Epithelial cell of esophagus (primary cell): ENCODE results near the gene PSMA2.

Source experiments
- DNase-seq: peaks from one replicate; pipeline ENCODE4 v3.0.0; 2010; ENCODE audit warnings: low read depth
- H3K4me3 ChIP-seq: 2 replicates; pipeline ENCODE4 v1.5.1; 2011; ENCODE audit warnings: mild to moderate bottlenecking, low read length, control low read depth
- TF ChIP-seq, protein P1 (sequence below): IDR thresholded peaks from 2 replicates; pipeline ENCODE4 v1.5.1; 2011; ENCODE audit warnings: low read depth, mild to moderate bottlenecking, low read length, control low read depth, inconsistent platforms; ENCODE audit not compliant: insufficient read depth; ENCODE audit errors: missing control alignments

Gene PSMA2

DNA sequence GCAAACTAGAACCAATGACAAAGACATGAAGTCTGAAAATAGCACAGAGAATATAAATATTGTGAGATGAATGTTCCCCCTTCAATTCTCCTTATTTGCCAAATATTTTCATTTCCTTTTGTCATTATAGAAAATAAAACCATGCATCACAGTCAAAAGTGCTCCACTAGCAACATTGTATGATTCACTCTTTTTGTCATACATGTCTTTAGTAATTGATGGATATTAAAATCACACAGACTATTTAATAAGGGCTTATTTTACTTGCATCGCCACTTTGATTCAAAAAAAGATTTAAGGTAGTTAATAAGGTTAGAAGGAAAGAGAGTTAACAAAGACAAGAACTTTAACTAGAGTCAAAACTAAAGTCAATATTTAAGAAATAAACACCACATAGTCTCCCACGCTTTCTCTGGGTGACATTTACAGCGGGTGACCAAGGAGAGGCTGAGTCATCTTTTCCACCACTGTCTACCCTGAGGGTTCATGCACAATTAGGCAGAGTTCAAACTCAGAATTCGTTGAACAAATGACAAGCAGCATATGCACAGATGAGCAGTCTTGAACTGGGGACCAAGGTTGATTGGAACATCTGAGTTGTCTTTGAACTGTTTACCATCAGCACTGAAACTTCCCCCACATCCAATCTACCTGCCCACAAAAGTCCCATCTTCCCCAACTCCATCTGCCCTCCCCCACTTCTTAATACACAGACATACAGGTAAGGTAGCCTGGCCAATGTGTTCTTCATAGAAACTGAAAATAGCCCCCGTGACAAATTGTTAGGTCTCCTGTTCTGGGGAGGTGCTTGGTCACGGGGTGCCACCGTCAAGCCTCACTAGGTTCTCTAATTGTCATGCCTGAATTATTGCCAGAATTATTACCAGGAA lies 62.6 kb downstream of the PSMA2 start:
- TF ChIP-seq, protein P1, sequence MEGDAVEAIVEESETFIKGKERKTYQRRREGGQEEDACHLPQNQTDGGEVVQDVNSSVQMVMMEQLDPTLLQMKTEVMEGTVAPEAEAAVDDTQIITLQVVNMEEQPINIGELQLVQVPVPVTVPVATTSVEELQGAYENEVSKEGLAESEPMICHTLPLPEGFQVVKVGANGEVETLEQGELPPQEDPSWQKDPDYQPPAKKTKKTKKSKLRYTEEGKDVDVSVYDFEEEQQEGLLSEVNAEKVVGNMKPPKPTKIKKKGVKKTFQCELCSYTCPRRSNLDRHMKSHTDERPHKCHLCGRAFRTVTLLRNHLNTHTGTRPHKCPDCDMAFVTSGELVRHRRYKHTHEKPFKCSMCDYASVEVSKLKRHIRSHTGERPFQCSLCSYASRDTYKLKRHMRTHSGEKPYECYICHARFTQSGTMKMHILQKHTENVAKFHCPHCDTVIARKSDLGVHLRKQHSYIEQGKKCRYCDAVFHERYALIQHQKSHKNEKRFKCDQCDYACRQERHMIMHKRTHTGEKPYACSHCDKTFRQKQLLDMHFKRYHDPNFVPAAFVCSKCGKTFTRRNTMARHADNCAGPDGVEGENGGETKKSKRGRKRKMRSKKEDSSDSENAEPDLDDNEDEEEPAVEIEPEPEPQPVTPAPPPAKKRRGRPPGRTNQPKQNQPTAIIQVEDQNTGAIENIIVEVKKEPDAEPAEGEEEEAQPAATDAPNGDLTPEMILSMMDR, result no peak
- no peak overlapping the region for H3K4me3 ChIP-seq
- peak; percentile 38 for DNase-seq

DNA sequence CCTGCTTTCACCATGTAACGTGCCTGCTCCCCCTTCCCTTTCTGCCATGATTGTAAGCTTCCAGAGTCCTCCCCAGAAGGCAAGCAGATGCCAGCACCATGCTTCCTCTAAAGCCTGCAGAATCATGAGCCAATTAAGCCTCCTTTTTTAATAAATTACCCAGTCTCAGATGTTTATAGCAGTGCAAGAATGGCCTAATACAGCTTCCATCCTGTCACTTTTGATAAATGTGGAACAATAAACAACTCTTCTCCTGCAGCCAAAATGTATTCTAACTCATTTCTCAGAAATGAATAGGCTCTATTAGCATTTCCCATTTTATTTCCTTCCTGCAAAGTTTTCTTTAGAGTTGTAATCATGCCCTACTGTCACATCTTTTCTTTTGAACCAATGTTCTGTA lies 63.5 kb downstream of the PSMA2 start:
- H3K4me3 ChIP-seq, result no peak overlapping the region
- DNase-seq, result no peak
- TF ChIP-seq, protein P1, result no peak
